ENCODE measurements around the gene ZNF160. TPM values are rescaled to one million over a fixed set of nuclear protein-coding genes. Genes with fewer than 3 reads are reported as not detected.

The ZNF160 gene
- total RNA-seq (2014; rRNA removed; shearing (Covaris generic)) = 18.1 and 20.4 TPM in 2 replicates

DNA sequence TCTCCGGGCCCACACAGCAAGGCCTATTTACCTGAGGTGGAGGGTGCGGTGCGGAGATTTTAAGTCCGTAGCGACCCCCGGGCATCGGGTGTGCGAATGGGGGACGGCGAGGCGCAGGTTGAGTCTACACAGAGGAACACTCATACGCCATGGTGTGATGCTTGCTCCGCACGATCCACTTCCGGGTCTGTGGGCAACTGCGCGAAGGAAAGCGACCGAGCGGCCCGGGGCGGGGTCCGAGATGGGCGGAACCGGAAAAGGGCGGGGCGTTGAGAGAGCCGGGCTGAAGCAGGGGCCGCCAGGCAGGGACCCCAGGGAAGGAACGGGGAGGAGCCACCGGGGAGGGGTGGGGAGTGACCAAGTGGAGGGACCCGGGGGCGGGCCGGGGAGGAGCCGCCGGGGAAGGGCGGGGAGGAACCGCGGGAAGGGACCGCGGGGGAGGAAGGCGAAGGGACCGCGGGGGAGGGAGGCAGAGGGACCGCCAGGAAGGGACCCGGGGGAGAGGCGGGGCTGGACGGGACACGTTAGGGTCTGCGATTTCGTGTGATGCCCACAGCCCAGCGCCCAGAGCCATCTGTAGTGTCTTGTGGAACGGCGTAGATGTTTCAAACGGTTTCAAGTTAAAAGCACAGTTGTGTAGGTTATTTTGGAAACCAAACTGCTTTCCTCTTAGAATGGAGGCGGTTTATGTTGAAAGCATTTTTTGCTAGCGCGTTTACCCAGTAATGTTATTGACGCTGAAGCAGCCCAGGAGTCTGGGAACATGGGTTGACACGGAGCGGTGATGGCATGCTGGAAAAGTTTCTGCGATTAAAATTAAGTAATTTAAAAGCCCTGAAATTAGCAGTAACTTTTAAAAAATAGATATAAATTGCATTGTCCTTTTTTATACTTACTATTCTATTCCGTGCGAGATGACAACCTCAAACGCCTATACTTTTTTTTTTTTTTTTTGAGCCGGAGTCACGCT lies at the start of gene ZNF160:
Gene ZNF160, minus strand, starts transcription at position 189 of the 970 bp plus-strand sequence. CDS start 17,146 bp downstream, outside the sequence.

DNA sequence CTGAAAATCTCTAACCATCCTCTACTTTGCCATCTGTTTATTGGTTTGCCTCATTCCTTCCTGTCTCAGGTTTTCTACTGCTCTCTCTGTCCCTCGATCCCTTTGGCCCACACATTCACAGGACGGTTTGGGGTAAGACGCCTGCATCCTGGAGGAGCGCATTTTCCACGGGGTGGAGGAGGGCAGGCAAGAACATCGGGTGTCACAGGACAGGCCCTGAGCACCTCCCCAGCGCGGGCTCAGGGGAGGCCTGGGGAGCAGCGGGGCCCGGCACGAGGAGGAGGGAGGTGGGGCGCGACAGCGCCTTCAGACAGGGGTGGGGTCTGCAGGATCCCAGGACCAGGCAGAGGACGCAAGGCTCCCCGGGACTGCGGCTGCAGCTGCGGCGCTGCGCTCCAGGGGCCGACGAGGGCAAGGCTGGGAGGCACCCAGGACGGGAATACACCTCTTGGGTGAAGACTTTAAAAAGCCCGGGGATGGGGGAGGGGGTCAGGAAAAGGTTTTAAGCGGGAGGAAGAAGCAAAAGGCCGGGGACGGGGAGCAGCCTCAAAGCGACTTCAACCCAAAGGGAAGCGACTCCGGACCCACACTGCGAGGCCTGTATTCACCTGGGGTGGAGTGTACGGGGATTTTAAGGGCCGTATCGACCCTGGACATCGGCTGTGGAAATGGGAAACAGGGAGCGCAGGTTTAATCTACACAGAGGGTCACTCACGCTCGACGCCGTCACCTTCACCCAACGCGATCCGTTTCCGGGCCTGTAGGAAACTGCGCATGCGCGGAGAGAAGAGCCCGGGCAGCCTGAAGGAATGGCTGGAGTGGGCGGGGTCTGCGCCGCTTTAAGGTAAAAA lies 29.1 kb upstream of the ZNF160 start, which contains the start of gene ZNF415:
Gene ZNF415, minus strand, starts transcription at position 770 of the 851 bp plus-strand sequence. CDS start 10,234 bp downstream, outside the sequence.

Other genes with a start within 250 kb of the ZNF160 start
- 18.0 and 20.5 TPM in 2 replicates for gene ZNF468, start 245.8 kb downstream of the ZNF160 start, total RNA-seq (2014; rRNA removed; shearing (Covaris generic))
- gene ZNF320, start 205.8 kb downstream of the ZNF160 start, total RNA-seq (2014; rRNA removed; shearing (Covaris generic)) = 19.3 and 20.1 TPM in 2 replicates
- gene ZNF888, start 180.0 kb downstream of the ZNF160 start, total RNA-seq (2014; rRNA removed; shearing (Covaris generic)) = 2.7 and 4.0 TPM in 2 replicates
- 3.6 and 7.1 TPM in 2 replicates for gene ZNF816, start 140.5 kb downstream of the ZNF160 start, total RNA-seq (2014; rRNA removed; shearing (Covaris generic))
- gene ERVV-1, start 89.5 kb downstream of the ZNF160 start, total RNA-seq (2014; rRNA removed; shearing (Covaris generic)) = not detected in 2 replicates
- not detected in 2 replicates for gene ERVV-2, start 58.7 kb downstream of the ZNF160 start, total RNA-seq (2014; rRNA removed; shearing (Covaris generic))
- gene ZNF415, start 29.5 kb upstream of the ZNF160 start, total RNA-seq (2014; rRNA removed; shearing (Covaris generic)) = 0.82 and 1.1 TPM in 2 replicates
- 4.5 and 6.8 TPM in 2 replicates for gene ZNF347, start 55.6 kb upstream of the ZNF160 start, total RNA-seq (2014; rRNA removed; shearing (Covaris generic))
- 0.93 and 0.94 TPM in 2 replicates for gene ZNF665, start 89.9 kb upstream of the ZNF160 start, total RNA-seq (2014; rRNA removed; shearing (Covaris generic))
- 10.1 and 11.0 TPM in 2 replicates for gene ZNF677, start 151.5 kb upstream of the ZNF160 start, total RNA-seq (2014; rRNA removed; shearing (Covaris generic))
- gene VN1R2, start 154.9 kb upstream of the ZNF160 start, total RNA-seq (2014; rRNA removed; shearing (Covaris generic)) = not detected in 2 replicates
- gene VN1R4, start 164.3 kb upstream of the ZNF160 start, total RNA-seq (2014; rRNA removed; shearing (Covaris generic)) = not detected in 2 replicates
- 4.1 and 5.2 TPM in 2 replicates for gene ZNF845, start 230.3 kb upstream of the ZNF160 start, total RNA-seq (2014; rRNA removed; shearing (Covaris generic))

Data from A375 (cell line).